Activated CD4-positive, CD25-positive, alpha-beta regulatory T cell treated with anti-CD3 and anti-CD28 coated beads, Interleukin-2, amount 50 U/mL, for 72 hours (primary cell): Measurements from ENCODE around the gene SLC26A3.

Source experiments
- DNase-seq: peaks from one replicate; pipeline ENCODE4 v3.0.0; 2021

The SLC26A3 gene

GRCh38 chr7:107743567-107744344, 59.3 kb downstream of the SLC26A3 start, which contains the start of gene CBLL1:
TSS of gene CBLL1 (plus strand) at chr7:107744142. CDS start at chr7:107744164, 22 bp downstream.
- DNase-seq = peak; percentile 95

DNA sequence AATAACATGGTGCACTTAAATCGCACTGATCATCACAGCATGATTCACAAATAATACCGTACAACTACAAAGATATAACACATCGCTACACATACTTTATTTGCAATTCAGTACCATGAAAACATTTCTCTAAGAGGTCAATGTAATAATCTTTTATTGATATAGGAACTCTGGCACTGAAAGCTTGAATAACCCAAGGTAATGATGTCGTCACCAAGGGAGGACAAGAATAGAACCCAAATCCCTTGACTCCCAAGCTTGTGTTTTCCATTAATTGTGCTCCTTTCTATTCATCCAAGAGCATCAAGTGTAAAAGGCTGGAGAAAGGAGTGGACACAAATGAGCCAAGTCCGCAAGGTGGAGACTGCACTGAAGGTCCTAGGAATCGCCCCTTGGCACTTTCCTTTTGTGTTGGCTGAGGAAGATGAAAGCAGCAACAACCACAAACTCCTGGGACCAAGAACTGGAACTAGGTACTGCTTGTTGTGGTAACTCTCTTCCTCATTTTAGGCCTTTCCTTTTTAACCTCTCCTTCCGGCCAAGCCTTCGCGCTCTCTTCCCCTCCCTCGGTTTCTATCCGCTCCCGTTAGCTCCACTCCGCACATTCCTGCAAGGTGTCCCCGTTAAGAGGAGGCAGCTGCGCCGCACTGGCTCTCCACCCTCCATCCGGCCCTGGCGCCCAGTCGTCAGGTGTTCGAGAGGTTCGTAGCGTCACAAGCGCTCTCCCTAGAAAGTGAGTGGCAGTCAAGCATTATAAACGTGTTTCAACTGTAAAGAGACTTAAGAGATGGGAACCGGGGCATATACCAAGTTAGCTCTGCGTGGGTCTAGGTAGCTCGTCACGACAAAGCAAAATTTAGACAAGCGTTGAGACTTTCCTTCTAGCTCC, 60.1 kb downstream of the SLC26A3 start:
- DNase-seq = peak; percentile 67

GRCh38 chr7:107728276-107728675, 74.7 kb downstream of the SLC26A3 start:
- DNase-seq = no peak

GRCh38 chr7:107726356-107727130, 76.5 kb downstream of the SLC26A3 start:
- no peak for DNase-seq

DNA sequence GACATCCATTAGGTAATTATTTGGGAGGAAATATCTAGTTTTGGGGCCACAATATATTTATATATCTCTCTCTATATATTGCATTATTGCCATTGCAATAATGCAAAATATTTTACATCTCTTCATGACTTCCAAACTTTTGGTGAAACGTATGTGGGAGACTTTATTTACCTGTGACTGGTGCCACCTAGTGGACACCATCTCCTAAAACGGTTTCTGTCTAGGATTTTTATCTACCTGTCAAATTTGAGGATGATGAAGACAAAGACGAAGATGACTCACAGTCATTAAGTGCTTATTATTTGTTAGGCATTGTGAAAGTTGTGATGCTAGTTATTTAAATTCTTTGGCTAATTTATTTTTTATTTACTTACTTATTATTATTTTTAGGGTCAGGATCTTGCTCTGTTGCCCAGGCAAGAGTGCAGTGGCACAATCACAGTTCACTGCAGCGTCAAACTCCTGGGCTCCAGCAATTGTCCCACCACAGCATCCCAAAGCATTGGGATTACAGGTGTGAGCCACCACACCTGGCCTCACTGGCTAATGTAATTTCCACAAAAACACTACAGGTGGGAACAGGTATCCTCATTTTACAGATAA, 77.8 kb downstream of the SLC26A3 start:
- no peak for DNase-seq

GRCh38 chr7:107723255-107723654, 79.8 kb downstream of the SLC26A3 start:
- DNase-seq = no peak

- DNase-seq = no peak
Measured at GRCh38 chr7:107721286-107721685, 81.7 kb downstream of the SLC26A3 start.

GRCh38 chr7:107718456-107719193, 84.4 kb downstream of the SLC26A3 start:
- DNase-seq = no peak

DNA sequence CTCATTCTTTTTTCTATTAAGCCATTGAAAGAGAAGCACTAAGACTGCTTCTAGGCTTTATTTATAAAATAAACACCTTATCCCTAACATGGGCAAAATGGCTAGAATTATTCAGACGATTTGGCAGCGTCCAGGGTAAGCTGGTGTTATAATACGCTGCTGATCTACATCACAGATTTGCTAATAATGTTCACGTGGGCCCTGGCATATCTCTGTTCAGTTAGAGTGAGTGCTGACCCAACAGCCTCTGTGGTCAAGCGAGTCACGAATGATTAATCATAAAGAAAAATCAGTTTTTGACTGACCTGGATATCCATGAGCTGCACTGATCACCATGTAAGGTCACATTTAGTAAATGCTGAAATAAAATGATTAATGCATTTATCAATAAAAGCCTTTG, 87.5 kb downstream of the SLC26A3 start:
- no peak for DNase-seq
